Non-pigmented ciliary epithelial cell (primary cell): ENCODE measurements around the gene CDK12.
"Not testable (repeated sequence)": the region's sequence is repeated elsewhere in the genome, so short reads cannot be mapped to it uniquely, and the experiment has no call there.

Source experiments
- DNase-seq: peaks from one replicate; pipeline ENCODE4 v3.0.0-alpha.2; 2010; ENCODE audit warnings: low read depth

Gene CDK12

GRCh38 chr17:39507511-39507910, 46.2 kb downstream of the CDK12 start:
- DNase-seq, result no peak

- DNase-seq, result no peak
Measured at GRCh38 chr17:39508987-39509386, 47.7 kb downstream of the CDK12 start.

GRCh38 chr17:39513309-39513708, 52.0 kb downstream of the CDK12 start:
- DNase-seq, result no peak

- DNase-seq, result no peak
Measured at GRCh38 chr17:39513915-39514314, 52.6 kb downstream of the CDK12 start.

- DNase-seq, result peak; percentile 58
Measured at GRCh38 chr17:39517224-39517623, 55.9 kb downstream of the CDK12 start.

GRCh38 chr17:39525801-39526506, 64.7 kb downstream of the CDK12 start:
- no peak for DNase-seq

GRCh38 chr17:39527220-39527813, 66.0 kb downstream of the CDK12 start:
- no peak for DNase-seq

- DNase-seq, result no peak
Measured at GRCh38 chr17:39529455-39529854, 68.2 kb downstream of the CDK12 start.

- no peak for DNase-seq
Measured at GRCh38 chr17:39530513-39530912, 69.2 kb downstream of the CDK12 start.

GRCh38 chr17:39531252-39531651, 70.0 kb downstream of the CDK12 start:
- DNase-seq, result no peak

GRCh38 chr17:39533891-39534290, 72.6 kb downstream of the CDK12 start:
- no peak for DNase-seq

- no peak for DNase-seq
Measured at GRCh38 chr17:39534768-39535405, 73.6 kb downstream of the CDK12 start.

- no peak for DNase-seq
Measured at GRCh38 chr17:39536468-39536867, 75.2 kb downstream of the CDK12 start.

GRCh38 chr17:39537364-39537763, 76.1 kb downstream of the CDK12 start:
- DNase-seq, result not testable (repeated sequence)

- DNase-seq, result no peak
Measured at GRCh38 chr17:39538866-39539265, 77.6 kb downstream of the CDK12 start.

- no peak for DNase-seq
Measured at GRCh38 chr17:39540611-39541010, 79.3 kb downstream of the CDK12 start.

- DNase-seq, result no peak
Measured at GRCh38 chr17:39541652-39542051, 80.4 kb downstream of the CDK12 start.

GRCh38 chr17:39543176-39543575, 81.9 kb downstream of the CDK12 start:
- no peak for DNase-seq

- no peak for DNase-seq
Measured at GRCh38 chr17:39543664-39544063, 82.4 kb downstream of the CDK12 start.

- not testable (repeated sequence) for DNase-seq
Measured at GRCh38 chr17:39544361-39544760, 83.1 kb downstream of the CDK12 start.

GRCh38 chr17:39547713-39548478, 86.6 kb downstream of the CDK12 start:
- DNase-seq, result no peak

GRCh38 chr17:39548494-39549225, 87.4 kb downstream of the CDK12 start:
- no peak for DNase-seq
